Renal cortex interstitium (tissue), 11 donors: Measurements from ENCODE around the gene UBXN11. TPM values are rescaled to one million over a fixed set of nuclear protein-coding genes. Genes with fewer than 3 reads are reported as not detected.

ENCODE experiments used
- DNase-seq, 11 donors: peaks; one replicate each; pipeline ENCODE4 v3.0.0-alpha.2; 2013; ENCODE audit warnings: low read depth in 9 of 11, low spot score in 4 of 11; ENCODE audit errors: extremely low read depth in 1 of 11
- polyA plus RNA-seq, 3 donors: library from polyadenylated mRNA; unstranded; fragments of 120-200 nt; gene quantifications; one replicate each; pipeline ENCODE4 v1.2.1, GENCODE V29; 2013; ENCODE audit not compliant: insufficient read length in 3 of 3

Gene UBXN11
- polyA plus RNA-seq, 3 donors: 34.0 to 55.3 (median 44.5) TPM

DNA sequence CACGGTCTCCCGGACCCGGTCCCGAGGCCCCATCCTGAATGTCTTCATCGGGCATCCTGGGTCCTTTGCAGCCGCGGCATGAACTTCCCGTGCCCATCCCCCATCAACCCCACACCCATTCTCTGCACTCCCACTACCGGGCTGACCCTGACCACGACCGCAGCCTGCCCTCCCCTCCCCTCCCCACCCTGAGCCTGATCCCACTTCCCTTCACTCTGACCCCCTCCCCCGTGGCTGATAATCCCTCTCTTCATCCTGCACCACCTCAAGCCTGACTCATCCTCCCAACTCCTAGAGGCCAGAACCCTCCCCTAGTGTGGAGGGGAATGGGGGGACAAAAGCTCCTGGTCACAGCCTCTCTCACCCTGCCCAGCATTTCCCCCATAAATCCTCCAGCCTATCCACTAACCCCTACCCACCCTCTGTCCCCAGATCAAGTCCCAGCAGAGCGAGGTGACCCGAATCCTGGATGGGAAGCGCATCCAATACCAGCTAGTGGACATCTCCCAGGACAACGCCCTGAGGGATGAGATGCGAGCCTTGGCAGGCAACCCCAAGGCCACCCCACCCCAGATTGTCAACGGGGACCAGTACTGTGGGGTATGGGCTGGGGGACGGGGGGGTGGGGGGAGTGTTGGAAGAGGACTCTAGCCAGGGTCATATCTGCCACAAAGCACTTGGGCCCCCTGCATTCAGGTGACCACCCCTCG lies 25.9 kb downstream of the UBXN11 start:
- DNase-seq: no peak

- peak in 10 of 11 donors; percentile 53 to 77 (median 71) for DNase-seq
These were observed 26.7 kb downstream of the UBXN11 start, which contains the start of gene SH3BGRL3 for GRCh38 chr1:26279456-26280332. Gene SH3BGRL3, plus strand, starts transcription at chr1:26280086. Its CDS starts 70 bp downstream, at chr1:26280156.

GRCh38 chr1:26278724-26279455 lies 27.5 kb downstream of the UBXN11 start:
- no peak for DNase-seq

DNA sequence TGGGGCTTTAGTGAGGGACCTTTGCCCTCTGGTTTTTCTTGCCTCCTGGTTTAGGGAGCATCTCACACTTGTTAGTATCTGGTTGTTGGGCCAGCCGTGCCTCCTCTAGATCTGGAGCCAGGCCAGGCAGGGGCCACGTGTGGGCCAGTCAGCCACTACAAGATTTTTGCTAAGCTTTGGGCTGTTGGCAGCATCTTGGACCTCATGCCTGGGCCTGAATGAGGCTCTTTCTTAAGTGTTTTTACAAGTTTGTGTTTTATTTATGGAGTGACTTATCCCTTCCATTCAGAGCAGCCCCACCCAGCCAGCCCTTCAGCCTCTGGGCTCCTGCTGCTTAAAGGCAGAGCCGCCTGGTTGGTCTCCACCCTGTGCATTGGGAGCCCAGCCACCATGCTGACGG lies 28.1 kb downstream of the UBXN11 start:
- no peak for DNase-seq

GRCh38 chr1:26277719-26278118 lies 28.7 kb downstream of the UBXN11 start:
- DNase-seq: no peak

DNA sequence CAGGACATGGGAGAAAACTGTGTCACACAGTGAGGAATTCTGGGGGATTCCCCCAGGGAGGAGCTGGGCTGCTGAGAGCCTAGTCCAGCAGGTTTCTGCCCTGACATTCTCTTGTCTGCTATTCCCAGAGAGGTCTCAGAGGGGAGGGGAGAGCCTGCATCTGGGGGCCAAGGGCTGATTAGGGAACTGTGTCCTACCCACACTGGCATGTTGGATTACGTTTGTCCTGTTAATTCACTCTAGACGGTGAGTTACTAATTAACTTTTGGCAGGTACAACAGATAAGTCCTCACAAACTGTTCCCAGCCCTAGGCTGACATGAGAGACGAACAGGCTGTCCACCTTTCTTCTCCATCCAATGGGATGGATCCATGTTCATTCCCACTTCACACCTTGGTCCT lies 29.2 kb downstream of the UBXN11 start:
- DNase-seq: no peak

- no peak for DNase-seq
These were observed 30.0 kb downstream of the UBXN11 start for GRCh38 chr1:26276432-26276838.

DNA sequence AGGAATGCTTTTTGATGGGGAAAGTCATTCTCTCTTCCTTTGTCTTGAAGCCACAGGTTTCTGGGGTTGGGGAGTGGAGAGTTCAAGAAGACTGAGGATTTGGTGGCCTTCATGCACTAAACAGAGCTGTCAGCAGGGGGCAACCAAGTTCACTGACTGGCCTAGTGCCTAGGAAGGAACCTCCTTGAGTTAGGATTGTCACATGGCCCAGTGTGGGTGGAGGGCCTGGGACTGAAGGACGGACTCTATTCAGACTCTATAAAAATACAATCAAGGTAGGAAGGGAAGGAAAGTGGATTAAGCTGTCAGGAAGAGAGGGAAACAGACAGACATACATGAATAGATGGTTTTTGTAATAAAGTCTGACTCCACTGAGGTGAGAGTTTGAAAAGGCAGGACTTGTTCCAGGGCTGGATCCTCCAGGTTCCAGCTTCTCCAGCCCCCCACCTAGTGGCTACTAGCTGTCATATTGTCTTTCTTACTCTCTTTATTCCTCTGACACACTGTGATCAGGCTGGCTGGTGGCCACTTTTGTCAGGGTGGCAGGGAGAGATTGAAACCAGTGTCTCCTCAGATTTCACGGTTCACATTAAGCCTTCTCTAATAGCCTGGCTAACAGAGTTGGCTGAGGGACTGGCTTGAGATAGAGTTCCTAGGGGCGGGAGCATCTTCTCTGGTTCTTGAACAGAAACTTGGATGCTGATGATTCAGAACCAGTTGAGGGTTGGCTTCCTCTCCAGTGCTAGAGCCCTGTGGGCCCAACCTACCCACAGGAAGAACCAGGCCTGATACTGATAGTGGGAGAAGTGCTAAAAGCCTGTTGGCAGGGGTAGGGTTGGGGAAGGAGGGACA lies 30.6 kb downstream of the UBXN11 start:
- DNase-seq: peak in 10 of 11 donors; percentile 49 to 75 (median 66)

- no peak for DNase-seq
These were observed 31.5 kb downstream of the UBXN11 start for GRCh38 chr1:26274801-26275425.

- DNase-seq: no peak
These were observed 37.3 kb downstream of the UBXN11 start for GRCh38 chr1:26269198-26269550.

DNA sequence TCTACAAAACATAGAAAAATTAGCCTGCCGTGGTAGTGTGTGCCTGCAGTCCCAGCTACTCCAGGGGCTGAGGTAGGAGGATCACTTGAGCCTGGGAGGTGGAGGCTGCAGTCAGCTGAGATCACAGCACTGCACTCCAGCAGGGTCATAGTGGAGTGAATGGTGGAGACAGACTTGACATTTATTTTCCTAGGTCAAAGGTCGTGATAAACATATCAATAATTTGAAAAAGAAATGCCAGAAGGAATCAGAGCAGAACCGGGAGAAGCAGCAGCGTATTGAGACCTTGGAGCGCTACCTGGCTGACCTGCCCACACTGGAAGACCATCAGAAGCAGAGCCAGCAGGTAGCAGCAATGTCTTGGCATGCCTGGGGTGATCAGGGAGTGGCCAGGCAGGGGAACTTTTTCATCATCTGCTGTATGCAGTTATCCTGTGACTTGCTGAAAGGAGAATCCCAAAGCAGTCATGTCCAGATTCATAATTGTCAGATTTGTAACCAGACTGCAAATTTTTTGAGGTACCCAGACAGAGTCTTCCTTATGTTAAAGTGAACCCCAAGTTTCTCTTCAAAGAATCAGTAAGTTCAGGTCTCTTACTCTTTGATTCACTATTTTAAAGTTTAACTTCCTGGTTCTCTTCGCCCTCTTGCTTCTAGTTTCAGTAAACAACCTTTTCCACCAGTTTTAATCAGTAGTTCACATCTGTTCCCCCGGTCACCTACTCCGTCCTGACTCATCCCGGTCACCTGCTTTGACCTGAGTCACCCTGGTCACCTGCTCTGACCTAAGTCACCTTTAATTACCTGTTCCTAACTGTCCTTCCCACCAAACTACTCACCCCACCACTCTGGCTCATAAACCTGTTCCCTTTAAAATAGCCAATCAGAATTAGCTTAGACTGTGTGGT lies 37.9 kb downstream of the UBXN11 start:
- DNase-seq: no peak

DNA sequence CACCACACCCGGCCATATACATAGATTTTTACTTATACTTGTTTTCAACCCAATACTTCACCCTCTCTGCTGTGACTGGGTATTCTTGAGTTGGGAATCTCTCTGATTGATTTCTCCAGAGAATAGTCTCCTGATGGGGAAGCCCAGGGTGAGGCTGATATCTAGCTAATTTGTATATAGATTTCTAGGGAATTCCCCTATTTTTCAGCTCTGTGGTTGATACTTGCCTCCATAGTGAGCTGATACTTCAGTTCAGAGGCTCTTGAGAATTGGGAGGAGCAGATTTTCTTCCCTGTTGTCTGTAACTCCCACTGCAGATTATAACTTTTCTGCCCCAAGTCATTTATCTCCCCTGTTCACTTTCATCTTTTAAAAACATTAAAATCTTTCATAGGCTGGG lies 41.0 kb downstream of the UBXN11 start:
- no peak for DNase-seq

GRCh38 chr1:26263212-26263611 lies 43.2 kb downstream of the UBXN11 start:
- no peak for DNase-seq

DNA sequence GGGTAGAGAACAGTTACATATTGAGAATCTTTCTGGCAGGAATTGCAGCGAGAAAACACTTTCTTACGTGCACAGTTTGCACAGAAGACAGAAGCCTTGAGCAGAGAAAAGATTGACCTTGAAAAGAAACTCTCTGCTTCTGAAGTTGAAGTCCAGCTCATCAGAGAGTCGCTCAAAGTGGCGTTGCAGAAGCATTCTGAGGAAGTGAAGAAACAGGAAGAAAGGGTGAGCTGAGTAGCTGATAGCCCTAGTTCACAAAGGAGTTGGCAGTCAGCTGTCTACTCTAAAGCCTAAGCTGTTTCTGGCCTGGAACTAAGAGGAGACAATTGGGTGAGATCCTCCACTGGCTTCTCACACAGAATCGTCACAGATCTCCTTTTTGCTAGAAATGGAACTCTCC lies 46.9 kb downstream of the UBXN11 start:
- no peak for DNase-seq

- DNase-seq: no peak
These were observed 47.4 kb downstream of the UBXN11 start for GRCh38 chr1:26259005-26259404.

DNA sequence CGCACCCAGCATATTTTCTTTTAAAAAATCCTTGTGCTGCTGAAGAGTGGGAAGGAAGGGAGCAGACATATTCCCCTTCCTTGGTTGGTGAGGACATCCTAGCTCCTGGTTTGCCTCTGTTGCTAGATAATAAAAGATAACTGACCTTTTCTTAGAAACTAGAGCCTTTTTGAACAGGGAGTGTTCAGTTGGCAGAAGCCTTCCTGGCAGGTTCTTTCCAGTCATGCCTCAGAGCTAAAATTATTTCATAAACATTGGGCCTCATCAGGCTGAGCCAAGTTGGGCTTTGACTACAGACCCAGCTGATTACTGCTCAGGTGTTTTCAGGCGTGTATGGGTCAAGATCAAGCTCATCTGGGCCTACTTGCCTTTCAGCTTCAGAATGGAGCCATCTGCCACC lies 49.2 kb downstream of the UBXN11 start:
- no peak for DNase-seq

- DNase-seq: no peak
These were observed 52.0 kb downstream of the UBXN11 start for GRCh38 chr1:26254404-26254803.
